HCT116 (cell line): ENCODE data around the gene IPO5. TPM values are rescaled to one million over a fixed set of nuclear protein-coding genes. Genes with fewer than 3 reads are reported as not detected.

Experiments used
- ATAC-seq: fragments of 200-7000 bp; cut with Tn5 transposase; 2 replicates; pipeline ENCODE4 v1.9.1; 2020; ENCODE audit warnings: mild to moderate bottlenecking, moderate library complexity
- BruUV-seq: library from RNA; stranded (reverse); fragments of 400-500 nt; replicated peaks from 2 replicates; lab custom pipeline; 2021; lab: Mats Ljungman, UMichigan
- CTCF ChIA-PET: fragments of 300-600 bp; sonication (Branson Sonifier 250); formaldehyde crosslinking; loops from one replicate; lab custom pipeline; 2021; ENCODE audit warnings: antibody characterized with exemption; lab: Charles Lee
- POLR2A ChIA-PET: fragments of 300-600, 350-600 bp; sonication (Branson Sonifier 250); formaldehyde crosslinking; loops from one replicate; lab custom pipeline; 2021; ENCODE audit warnings: antibody characterized with exemption; lab: Charles Lee
- RAD21 ChIA-PET, 2 experiments: fragments of 300-600 bp; sonication (Branson Sonifier 250); formaldehyde crosslinking; loops; one replicate each; lab custom pipeline; 2023; ENCODE audit warnings: low total read pairs in 2 of 2; ENCODE audit not compliant: uncharacterized antibody in 2 of 2, unreplicated experiment in 2 of 2, low non-redundant PET in 1 of 2; lab: Charles Lee
- DNase-seq: peaks from one replicate; pipeline ENCODE4 v3.0.0-alpha.2; 2010; ENCODE audit warnings: low read depth, low spot score
- H2AFZ ChIP-seq: fragments of 200-600 bp; shearing (Covaris generic), sonication (generic); 2 replicates; pipeline ENCODE4 v1.6.1; 2017; ENCODE audit warnings: low read depth, mixed run types, mixed read lengths, antibody characterized with exemption, low read length; ENCODE audit not compliant: poor library complexity, severe bottlenecking
- H3K27ac ChIP-seq: 2 replicates; pipeline ENCODE4 v1.5.1; 2012; ENCODE audit warnings: low read depth, low read length
- H3K27me3 ChIP-seq: fragments of 200-600 bp; sonication (generic); 2 replicates; pipeline ENCODE4 v1.6.1; 2016; ENCODE audit warnings: mixed run types, low read length, mixed read lengths; ENCODE audit not compliant: insufficient read depth
- H3K36me3 ChIP-seq, 2 experiments: fragments of 200-500 bp in 1 of 2; fragments of 200-600 bp in 1 of 2; sonication (Bioruptor generic) in 1 of 2; sonication (generic) in 1 of 2; 2 replicates each; pipeline versions ENCODE4 v1.5.1 to v1.6.1; 2014 to 2016; ENCODE audit warnings: low read length in 2 of 2, inconsistent platforms in 1 of 2, mixed read lengths in 1 of 2, mixed run types in 1 of 2; ENCODE audit not compliant: insufficient read depth in 2 of 2, control insufficient read depth in 1 of 2
- H3K4me1 ChIP-seq, 2 experiments: fragments of 200-600 bp in 1 of 2; sonication (generic) in 1 of 2; 2 replicates each; pipeline versions ENCODE4 v1.5.1 to v1.6.1; 2012 to 2017; ENCODE audit warnings: low read length in 2 of 2, inconsistent platforms in 1 of 2, mild to moderate bottlenecking in 1 of 2, mixed read lengths in 1 of 2, mixed run types in 1 of 2, moderate library complexity in 1 of 2; ENCODE audit not compliant: insufficient read depth in 2 of 2, control insufficient read depth in 1 of 2
- H3K4me2 ChIP-seq: fragments of 200-600 bp; sonication (generic); 2 replicates; pipeline ENCODE4 v1.6.1; 2017; ENCODE audit warnings: mixed run types, low read length, mixed read lengths
- H3K4me3 ChIP-seq, 2 experiments: fragments of 200-600 bp in 1 of 2; sonication (generic) in 1 of 2; replicated peaks in 1 of 2; 2 replicates each; pipeline ENCODE4 v1.5.1; 2011 to 2016; ENCODE audit warnings: low read length in 2 of 2, control low read depth in 1 of 2, low read depth in 1 of 2, mild to moderate bottlenecking in 1 of 2, mixed read lengths in 1 of 2, mixed run types in 1 of 2
- H3K79me2 ChIP-seq: fragments of 200-600 bp; sonication (generic); 2 replicates; pipeline ENCODE4 v1.6.1; 2017; ENCODE audit warnings: mild to moderate bottlenecking, mixed run types, low read length, moderate library complexity, mixed read lengths; ENCODE audit not compliant: insufficient read depth
- H3K9ac ChIP-seq: fragments of 200-600 bp; sonication (generic); 2 replicates; pipeline ENCODE4 v1.6.1; 2016; ENCODE audit warnings: low read length, mixed read lengths
- H3K9me2 ChIP-seq: fragments of 200-600 bp; sonication (generic), shearing (Covaris generic); 2 replicates; pipeline ENCODE4 v1.6.1; 2017; ENCODE audit warnings: mixed run types, mild to moderate bottlenecking, moderate library complexity; ENCODE audit not compliant: insufficient read depth
- H3K9me3 ChIP-seq, 2 experiments: fragments of 200-500 bp in 1 of 2; fragments of 200-600 bp in 1 of 2; sonication (Bioruptor generic) in 1 of 2; sonication (generic) in 1 of 2; 2 replicates each; pipeline ENCODE4 v1.6.1; 2014 to 2017; ENCODE audit warnings: low read length in 2 of 2, mixed read lengths in 2 of 2, inconsistent platforms in 1 of 2, low read depth in 1 of 2, mild to moderate bottlenecking in 1 of 2, mixed run types in 1 of 2, moderate library complexity in 1 of 2; ENCODE audit not compliant: control insufficient read depth in 1 of 2, insufficient read depth in 1 of 2
- H4K20me1 ChIP-seq: fragments of 200-600 bp; sonication (generic), shearing (Covaris generic); 2 replicates; pipeline ENCODE4 v1.6.1; 2017; ENCODE audit warnings: mixed run types, mild to moderate bottlenecking, moderate library complexity; ENCODE audit not compliant: insufficient read depth
- ATF3 ChIP-seq: IDR thresholded peaks from 2 replicates; pipeline ENCODE4 v1.6.1; 2012
- CBX3 ChIP-seq: IDR thresholded peaks from 2 replicates; pipeline ENCODE4 v1.6.1; 2012; ENCODE audit warnings: low read depth
- CEBPB ChIP-seq: IDR thresholded peaks from 2 replicates; pipeline ENCODE4 v1.6.1; 2012; ENCODE audit warnings: low read depth
- EZH2 ChIP-seq: fragments of 200-600 bp; sonication (generic); IDR thresholded peaks from 2 replicates; pipeline ENCODE4 v1.6.1; 2017; ENCODE audit warnings: antibody characterized with exemption, mixed run types
- FOSL1 ChIP-seq: IDR thresholded peaks from 2 replicates; pipeline ENCODE4 v1.6.1; 2012; ENCODE audit warnings: low read depth
- JUND ChIP-seq: IDR thresholded peaks from 2 replicates; pipeline ENCODE4 v1.6.1; 2012
- POLR2A ChIP-seq: IDR thresholded peaks from 2 replicates; pipeline ENCODE4 v1.7.0; 2011; ENCODE audit warnings: borderline replicate concordance; ENCODE audit not compliant: insufficient read depth, insufficient read length; ENCODE audit errors: extremely low read depth
- RAD21 ChIP-seq: IDR thresholded peaks from 2 replicates; pipeline ENCODE4 v1.6.1; 2012; ENCODE audit warnings: low read depth, mild to moderate bottlenecking
- REST ChIP-seq: IDR thresholded peaks from 2 replicates; pipeline ENCODE4 v1.6.1; 2012; ENCODE audit warnings: low read depth
- SIN3A ChIP-seq: IDR thresholded peaks from 2 replicates; pipeline ENCODE4 v1.6.1; 2012; ENCODE audit warnings: low read depth
- SRF ChIP-seq: IDR thresholded peaks from 2 replicates; pipeline ENCODE4 v1.6.1; 2012; ENCODE audit warnings: low read depth
- YY1 ChIP-seq: IDR thresholded peaks from 2 replicates; pipeline ENCODE4 v1.6.1; 2011; ENCODE audit warnings: low read length, low read depth, moderate library complexity, mild to moderate bottlenecking; ENCODE audit not compliant: insufficient replicate concordance; ENCODE audit errors: extremely low read depth
- ZFX ChIP-seq: fragments of 450-650 bp; IDR thresholded peaks from 2 replicates; pipeline ENCODE4 v1.6.1; 2017
- intact Hi-C: fragments of 100-400 bp; cut with micrococcal nuclease; formaldehyde crosslinking; loops from 2 replicates; pipeline ENCODE4 v1.10.0; 2022
- total RNA-seq: library from RNA; stranded (reverse); gene quantifications from one replicate; pipeline ENCODE4 v1.2.1, GENCODE V29; 2021; ENCODE audit not compliant: unreplicated experiment
- TF ChIP-seq, protein P1 (sequence below), 3 experiments: fragments of 200-600 bp in 1 of 3; sonication (generic) in 1 of 3; IDR thresholded peaks in 2 of 3; conservative IDR thresholded peaks in 1 of 3; 2 replicates each; pipeline ENCODE4 v1.5.1; 2012 to 2017; ENCODE audit warnings: low read depth in 2 of 3, low read length in 2 of 3, antibody characterized with exemption in 1 of 3, borderline replicate concordance in 1 of 3, control low read depth in 1 of 3, mild to moderate bottlenecking in 1 of 3, mixed read lengths in 1 of 3, mixed run types in 1 of 3, moderate library complexity in 1 of 3; ENCODE audit not compliant: insufficient read depth in 1 of 3
- TF ChIP-seq, protein P2 (sequence below): IDR thresholded peaks from 2 replicates; pipeline ENCODE4 v1.6.1; 2012

The IPO5 gene
- total RNA-seq, 1 experiment from 2014 or later, result 237 TPM

DNA sequence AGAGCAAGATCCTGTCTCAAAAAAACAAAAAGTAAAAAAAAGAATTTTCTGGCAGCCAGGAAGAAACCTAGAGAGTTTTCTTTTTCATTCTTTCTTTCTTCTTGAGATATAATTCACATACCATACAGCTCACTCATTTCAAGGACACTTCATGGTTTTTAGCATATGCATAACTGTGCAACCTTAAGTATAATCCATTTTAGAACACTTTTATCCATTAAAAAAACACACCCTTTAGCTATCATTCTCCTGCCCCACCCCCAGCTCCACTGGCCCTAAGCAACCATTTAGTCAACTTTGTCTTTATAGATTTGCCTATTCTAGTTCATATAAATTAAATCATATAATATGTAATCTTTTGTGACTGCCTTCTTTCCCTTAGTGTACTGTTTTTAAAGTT, 8.1 kb upstream of the IPO5 start (continued):
- TF ChIP-seq, protein P1, sequence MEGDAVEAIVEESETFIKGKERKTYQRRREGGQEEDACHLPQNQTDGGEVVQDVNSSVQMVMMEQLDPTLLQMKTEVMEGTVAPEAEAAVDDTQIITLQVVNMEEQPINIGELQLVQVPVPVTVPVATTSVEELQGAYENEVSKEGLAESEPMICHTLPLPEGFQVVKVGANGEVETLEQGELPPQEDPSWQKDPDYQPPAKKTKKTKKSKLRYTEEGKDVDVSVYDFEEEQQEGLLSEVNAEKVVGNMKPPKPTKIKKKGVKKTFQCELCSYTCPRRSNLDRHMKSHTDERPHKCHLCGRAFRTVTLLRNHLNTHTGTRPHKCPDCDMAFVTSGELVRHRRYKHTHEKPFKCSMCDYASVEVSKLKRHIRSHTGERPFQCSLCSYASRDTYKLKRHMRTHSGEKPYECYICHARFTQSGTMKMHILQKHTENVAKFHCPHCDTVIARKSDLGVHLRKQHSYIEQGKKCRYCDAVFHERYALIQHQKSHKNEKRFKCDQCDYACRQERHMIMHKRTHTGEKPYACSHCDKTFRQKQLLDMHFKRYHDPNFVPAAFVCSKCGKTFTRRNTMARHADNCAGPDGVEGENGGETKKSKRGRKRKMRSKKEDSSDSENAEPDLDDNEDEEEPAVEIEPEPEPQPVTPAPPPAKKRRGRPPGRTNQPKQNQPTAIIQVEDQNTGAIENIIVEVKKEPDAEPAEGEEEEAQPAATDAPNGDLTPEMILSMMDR (IDR thresholded peaks at IDR 0.05 in 2 of 3, conservative IDR thresholded peaks at IDR 0.05 in 1 of 3; ENCODE audit: borderline replicate concordance in 1 of 3, insufficient read depth in 1 of 3, low read depth in 2 of 3, low read length in 2 of 3), result no peak
- TF ChIP-seq CBX3 (no peak), CEBPB (no peak)

- BruUV-seq, result no TSS peak
- Histone ChIP-seq H3K4me3 (no peak overlapping the region), H3K9me2 (no peaks in the 10 kb centered on the region), H3K9ac (no peak overlapping the region), H3K9me3 (no peaks in the 10 kb centered on the region), H2AFZ (no peak overlapping the region), H4K20me1 (no peaks in the 10 kb centered on the region), H3K27me3 (no peaks in the 10 kb centered on the region), H3K79me2 (no peaks in the 10 kb centered on the region), H3K4me1 (no peaks in the 10 kb centered on the region), H3K4me2 (no peak overlapping the region), H3K27ac (no peak overlapping the region), H3K36me3 (no peaks in the 10 kb centered on the region)
- RAD21 ChIA-PET, result interaction anchor here in 1 of 2 experiments (0.6 kb wide), 1 partner anchor 75 kb away, joined by 3 read pairs; no protein-coding TSS in a partner anchor
- intact Hi-C loops, result no loop called here
- no peak for ATAC-seq
- POLR2A ChIA-PET, result no interaction called here
- CTCF ChIA-PET, result no interaction called here
- no peak for DNase-seq
- TF ChIP-seq YY1 (no peak), SRF (no peak), CBX3 (no peak), FOSL1 (no peak), RAD21 (no peak), JUND (no peak), POLR2A (no peak), SIN3A (no peak), REST (no peak), ZFX (no peak), CEBPB (no peak), ATF3 (no peak), EZH2 (no peak)
- TF ChIP-seq, protein P2, sequence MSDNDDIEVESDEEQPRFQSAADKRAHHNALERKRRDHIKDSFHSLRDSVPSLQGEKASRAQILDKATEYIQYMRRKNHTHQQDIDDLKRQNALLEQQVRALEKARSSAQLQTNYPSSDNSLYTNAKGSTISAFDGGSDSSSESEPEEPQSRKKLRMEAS, result no peak
- TF ChIP-seq, protein P1 (IDR thresholded peaks at IDR 0.05 in 2 of 3, conservative IDR thresholded peaks at IDR 0.05 in 1 of 3; ENCODE audit: borderline replicate concordance in 1 of 3, insufficient read depth in 1 of 3, low read depth in 2 of 3, low read length in 2 of 3), result no peak; a peak in 1 of 6 replicates
Observed at GRCh38 chr13:97945792-97946419, 7.6 kb upstream of the IPO5 start.
